ENCODE data around the gene CYCS.

The CYCS gene

GRCh38 chr7:25075459-25075858 lies 49.6 kb downstream of the CYCS start:
- DNase-seq (ENCODE audit: low read depth in 4 of 4, low spot score in 1 of 4) = peak in 3 of 4 experiments; percentile 7 to 41 (median 24)

DNA sequence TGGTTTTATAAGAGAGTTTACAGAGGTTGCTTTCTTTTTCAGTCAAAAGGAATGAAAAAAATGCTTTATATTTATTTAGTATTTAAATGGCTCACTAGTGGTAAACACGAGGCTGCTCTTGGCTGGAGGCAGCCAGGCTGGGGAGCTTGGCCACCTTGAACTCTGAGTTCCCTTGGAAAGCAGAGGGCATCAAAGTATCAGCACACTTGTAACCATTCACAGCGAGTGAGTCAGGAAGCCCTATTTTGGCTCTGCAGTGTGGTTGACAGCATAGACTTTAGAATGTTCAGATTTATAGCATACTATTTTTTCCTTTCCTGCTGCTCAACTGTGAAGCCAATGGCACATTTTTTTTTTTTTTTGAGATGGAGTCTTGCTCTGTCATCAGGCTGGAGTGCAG lies 51.6 kb downstream of the CYCS start:
- DNase-seq (ENCODE audit: low read depth in 4 of 4, low spot score in 1 of 4) = no peak

Data from stimulated activated CD4-positive, alpha-beta T cell treated with anti-CD3 and anti-CD28 coated beads, Interleukin-1b, Interleukin-23, amount 100 ng/mL, for 24 hours (primary cell).